Superior temporal gyrus (tissue), 1 donor: ENCODE results near the gene ETV5.
A peak's percentile ranks its signal among the peaks of the same experiment; 100 is the strongest.

Source experiments
- DNase-seq: peaks from one replicate; pipeline ENCODE4 v3.0.0-alpha.2; 2016; ENCODE audit errors: extremely low spot score

Gene ETV5

GRCh38 chr3:186108941-186109865 lies at the start of gene ETV5:
TSS of gene ETV5 (minus strand) at chr3:186109089. CDS start at chr3:186105868, 3,221 bp downstream.
- DNase-seq = peak; percentile 100

GRCh38 chr3:186154641-186155040 lies 45.8 kb upstream of the ETV5 start:
- DNase-seq = no peak

GRCh38 chr3:186152889-186153292 lies 44.0 kb upstream of the ETV5 start:
- no peak for DNase-seq

GRCh38 chr3:186152361-186152798 lies 43.5 kb upstream of the ETV5 start:
- no peak for DNase-seq

GRCh38 chr3:186151077-186151971 lies 42.4 kb upstream of the ETV5 start:
- no peak for DNase-seq

GRCh38 chr3:186150041-186150830 lies 41.3 kb upstream of the ETV5 start:
- no peak for DNase-seq

GRCh38 chr3:186149319-186149960 lies 40.6 kb upstream of the ETV5 start:
- DNase-seq = no peak

GRCh38 chr3:186144257-186144656 lies 35.4 kb upstream of the ETV5 start:
- DNase-seq = no peak

- DNase-seq = peak; percentile 69
These were observed 34.4 kb upstream of the ETV5 start for GRCh38 chr3:186143250-186143649.

GRCh38 chr3:186142393-186142932 lies 33.6 kb upstream of the ETV5 start:
- no peak for DNase-seq

GRCh38 chr3:186141790-186142189 lies 32.9 kb upstream of the ETV5 start:
- DNase-seq = no peak

GRCh38 chr3:186138272-186138981 lies 29.5 kb upstream of the ETV5 start:
- peak; percentile 70 for DNase-seq

GRCh38 chr3:186137051-186137685 lies 28.3 kb upstream of the ETV5 start:
- DNase-seq = no peak

- DNase-seq = no peak
These were observed 25.1 kb upstream of the ETV5 start for GRCh38 chr3:186133980-186134379.

GRCh38 chr3:186132487-186132886 lies 23.6 kb upstream of the ETV5 start:
- DNase-seq = no peak

GRCh38 chr3:186129206-186129605 lies 20.3 kb upstream of the ETV5 start:
- DNase-seq = no peak

GRCh38 chr3:186128158-186128557 lies 19.3 kb upstream of the ETV5 start:
- DNase-seq = no peak

- DNase-seq = no peak
These were observed 18.6 kb upstream of the ETV5 start for GRCh38 chr3:186127463-186127862.

GRCh38 chr3:186125118-186125517 lies 16.2 kb upstream of the ETV5 start:
- DNase-seq = no peak

GRCh38 chr3:186124592-186124991 lies 15.7 kb upstream of the ETV5 start:
- no peak for DNase-seq
